ENCODE measurements around the gene GRIN2D.

GRIN2D gene

DNA sequence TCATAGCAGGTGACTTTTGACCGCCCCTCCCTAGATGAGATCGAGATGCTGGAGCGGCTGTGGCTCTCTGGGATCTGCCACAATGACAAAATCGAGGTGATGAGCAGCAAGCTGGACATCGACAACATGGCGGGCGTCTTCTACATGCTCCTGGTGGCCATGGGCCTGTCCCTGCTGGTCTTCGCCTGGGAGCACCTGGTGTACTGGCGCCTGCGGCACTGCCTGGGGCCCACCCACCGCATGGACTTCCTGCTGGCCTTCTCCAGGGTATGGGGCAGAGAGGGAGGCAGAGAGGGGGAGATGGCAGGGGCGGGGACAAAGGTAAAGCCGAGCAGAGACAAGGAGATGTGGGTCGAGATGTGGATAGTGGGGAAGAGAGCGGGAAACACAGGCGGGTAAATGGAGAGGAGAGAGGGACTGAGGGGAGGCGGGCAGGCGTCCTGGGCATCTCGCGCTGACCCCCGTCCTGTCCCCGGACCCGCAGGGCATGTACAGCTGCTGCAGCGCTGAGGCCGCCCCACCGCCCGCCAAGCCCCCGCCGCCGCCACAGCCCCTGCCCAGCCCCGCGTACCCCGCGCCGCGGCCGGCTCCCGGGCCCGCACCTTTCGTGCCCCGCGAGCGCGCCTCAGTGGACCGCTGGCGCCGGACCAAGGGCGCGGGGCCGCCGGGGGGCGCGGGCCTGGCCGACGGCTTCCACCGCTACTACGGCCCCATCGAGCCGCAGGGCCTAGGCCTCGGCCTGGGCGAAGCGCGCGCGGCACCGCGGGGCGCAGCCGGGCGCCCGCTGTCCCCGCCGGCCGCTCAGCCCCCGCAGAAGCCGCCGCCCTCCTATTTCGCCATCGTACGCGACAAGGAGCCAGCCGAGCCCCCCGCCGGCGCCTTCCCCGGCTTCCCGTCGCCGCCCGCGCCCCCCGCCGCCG lies 48.9 kb downstream of the GRIN2D start:
- no peaks in the 10 kb centered on the region for H3K9me3 ChIP-seq (ENCODE audit: control insufficient read depth in 2 of 2, low read length in 2 of 2)
- H3K36me3 ChIP-seq (ENCODE audit: control insufficient read depth in 2 of 2, insufficient read depth in 2 of 2, low read length in 2 of 2), result peaks cover 0 to under 1% of the 10 kb centered on the region in 2 donors
- H3K27me3 ChIP-seq (ENCODE audit: control insufficient read depth in 1 of 2, insufficient read depth in 2 of 2, low read length in 2 of 2), result peaks cover 26 to 29% of the 10 kb centered on the region in 2 donors
- peaks cover 26% of the 10 kb centered on the region for H3K4me1 ChIP-seq (ENCODE audit: control insufficient read depth, insufficient read depth, low read length)
- no peak overlapping the region for H3K27ac ChIP-seq (ENCODE audit: low read length)
- no peak overlapping the region for H3K9ac ChIP-seq (ENCODE audit: low read length in 2 of 2)
- no peak overlapping the region for H3K4me3 ChIP-seq (ENCODE audit: low read length in 2 of 2)

DNA sequence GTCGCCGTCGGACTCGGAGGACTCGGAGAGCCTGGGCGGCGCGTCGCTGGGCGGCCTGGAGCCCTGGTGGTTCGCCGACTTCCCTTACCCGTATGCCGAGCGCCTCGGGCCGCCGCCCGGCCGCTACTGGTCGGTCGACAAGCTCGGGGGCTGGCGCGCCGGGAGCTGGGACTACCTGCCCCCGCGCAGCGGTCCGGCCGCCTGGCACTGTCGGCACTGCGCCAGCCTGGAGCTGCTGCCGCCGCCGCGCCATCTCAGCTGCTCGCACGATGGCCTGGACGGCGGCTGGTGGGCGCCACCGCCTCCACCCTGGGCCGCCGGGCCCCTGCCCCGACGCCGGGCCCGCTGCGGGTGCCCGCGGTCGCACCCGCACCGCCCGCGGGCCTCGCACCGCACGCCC lies 49.8 kb downstream of the GRIN2D start:
- H3K27ac ChIP-seq (ENCODE audit: low read length), result no peak overlapping the region
- H3K4me1 ChIP-seq (ENCODE audit: control insufficient read depth, insufficient read depth, low read length), result peaks cover 26% of the 10 kb centered on the region
- H3K4me3 ChIP-seq (ENCODE audit: low read length in 2 of 2), result peak overlapping the region in 1 of 2 donors; percentile 8
- peaks cover 2 to 3% of the 10 kb centered on the region in 2 donors for H3K36me3 ChIP-seq (ENCODE audit: control insufficient read depth in 2 of 2, insufficient read depth in 2 of 2, low read length in 2 of 2)
- H3K9me3 ChIP-seq (ENCODE audit: control insufficient read depth in 2 of 2, low read length in 2 of 2), result no peaks in the 10 kb centered on the region
- peaks cover 26 to 29% of the 10 kb centered on the region in 2 donors for H3K27me3 ChIP-seq (ENCODE audit: control insufficient read depth in 1 of 2, insufficient read depth in 2 of 2, low read length in 2 of 2)
- no peak overlapping the region for H3K9ac ChIP-seq (ENCODE audit: low read length in 2 of 2)
